Measurements from ENCODE around the gene ST7L. TPM values are rescaled to one million over a fixed set of nuclear protein-coding genes. Genes with fewer than 3 reads are reported as not detected.
A peak's percentile ranks its signal among the peaks of the same experiment; 100 is the strongest.

ST7L gene
- total and polyA plus RNA-seq, 9 of the 15 experiments (the other 6 are each of a cell fraction or from before 2014, with no cell fraction given), result 9.0 to 32.5 (median 26.6) TPM

DNA sequence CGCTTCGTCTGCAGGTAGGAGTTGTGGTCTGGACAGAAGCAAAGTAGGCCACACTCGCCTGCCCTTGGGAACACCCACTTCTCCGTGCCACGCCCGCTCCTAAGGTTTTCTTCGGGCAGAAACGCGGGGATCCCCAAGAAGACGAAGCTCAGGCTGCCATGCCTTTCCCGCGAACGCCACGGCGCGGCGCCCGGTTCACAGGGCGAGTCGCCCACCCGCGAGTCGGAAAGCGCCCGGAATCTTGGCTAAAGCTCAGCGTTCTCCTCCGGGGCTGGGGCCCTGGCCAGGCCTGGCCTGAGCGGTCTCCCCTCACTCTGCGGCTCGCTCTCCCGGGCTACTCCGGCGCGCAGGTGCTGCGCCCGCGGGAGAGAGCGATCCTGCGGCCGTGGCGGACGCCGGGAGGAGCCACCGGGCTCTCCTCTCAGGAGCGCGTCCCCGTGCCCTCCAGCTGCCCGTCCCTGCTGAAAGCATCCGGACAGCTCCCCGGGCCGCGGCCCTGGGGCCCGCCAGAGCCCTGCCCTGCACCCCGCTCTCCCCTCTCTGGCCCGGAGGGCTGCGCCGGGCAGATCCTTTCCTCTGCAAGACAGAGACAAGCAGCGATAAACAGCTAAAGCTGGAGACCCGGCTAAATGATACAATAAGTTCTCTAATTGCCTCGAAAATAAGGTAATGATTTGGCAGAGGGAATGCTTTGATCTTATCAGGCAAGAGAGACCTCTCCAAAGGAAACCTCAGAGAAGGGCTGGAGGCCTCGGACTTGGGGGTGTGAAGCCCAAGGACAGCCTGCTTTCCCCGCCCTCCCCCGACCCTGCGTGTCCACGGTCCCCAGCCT is 116.9 kb downstream of the ST7L start (continued):
- TF ChIP-seq, protein P1, sequence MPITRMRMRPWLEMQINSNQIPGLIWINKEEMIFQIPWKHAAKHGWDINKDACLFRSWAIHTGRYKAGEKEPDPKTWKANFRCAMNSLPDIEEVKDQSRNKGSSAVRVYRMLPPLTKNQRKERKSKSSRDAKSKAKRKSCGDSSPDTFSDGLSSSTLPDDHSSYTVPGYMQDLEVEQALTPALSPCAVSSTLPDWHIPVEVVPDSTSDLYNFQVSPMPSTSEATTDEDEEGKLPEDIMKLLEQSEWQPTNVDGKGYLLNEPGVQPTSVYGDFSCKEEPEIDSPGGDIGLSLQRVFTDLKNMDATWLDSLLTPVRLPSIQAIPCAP (CRISPR knock-in tag; IDR thresholded peaks at IDR 0.05; ENCODE audit: borderline replicate concordance), result no peak
- TF ChIP-seq RBFOX2 (IDR thresholded peaks at IDR 0.05; ENCODE audit: low read depth, low read length) (0 out of 2 replicates have a peak, but pooled peaks have one; percentile 32), STAG1 (CRISPR knock-in tag; IDR thresholded peaks at IDR 0.05; ENCODE audit: borderline replicate concordance) (peak; percentile 69; the same call in 1 of the 2 replicates), RNF2 (IDR thresholded peaks at IDR 0.05) (0 out of 2 replicates have a peak, but pooled peaks have one; percentile 20), SRSF7 (optimal IDR thresholded peaks at IDR 0.05; ENCODE audit: low read depth, low read length) (peak; percentile 33), SAFB (IDR thresholded peaks at IDR 0.05; ENCODE audit: borderline replicate concordance, low read depth, low read length) (peak; percentile 75; the same call in 1 of the 2 replicates), EGR1 (conservative IDR thresholded peaks at IDR 0.05) (no peak), EHMT2 (IDR thresholded peaks at IDR 0.05) (no peak), CCAR2 (IDR thresholded peaks at IDR 0.05; ENCODE audit: low read depth, low read length) (no peak), L3MBTL2 (IDR thresholded peaks at IDR 0.05) (0 out of 2 replicates have a peak, but pooled peaks have one; percentile 34), ZNF551 (CRISPR knock-in tag; IDR thresholded peaks at IDR 0.05) (no peak), CHD1 (IDR thresholded peaks at IDR 0.05; ENCODE audit: low read length) (no peak), HMGN3 (IDR thresholded peaks at IDR 0.05; ENCODE audit: borderline replicate concordance, extremely low read depth, insufficient read length, low read depth, low read length) (peak; percentile 35), NUFIP1 (IDR thresholded peaks at IDR 0.05; ENCODE audit: partially characterized antibody) (no peak)
- TF ChIP-seq, protein P2, sequence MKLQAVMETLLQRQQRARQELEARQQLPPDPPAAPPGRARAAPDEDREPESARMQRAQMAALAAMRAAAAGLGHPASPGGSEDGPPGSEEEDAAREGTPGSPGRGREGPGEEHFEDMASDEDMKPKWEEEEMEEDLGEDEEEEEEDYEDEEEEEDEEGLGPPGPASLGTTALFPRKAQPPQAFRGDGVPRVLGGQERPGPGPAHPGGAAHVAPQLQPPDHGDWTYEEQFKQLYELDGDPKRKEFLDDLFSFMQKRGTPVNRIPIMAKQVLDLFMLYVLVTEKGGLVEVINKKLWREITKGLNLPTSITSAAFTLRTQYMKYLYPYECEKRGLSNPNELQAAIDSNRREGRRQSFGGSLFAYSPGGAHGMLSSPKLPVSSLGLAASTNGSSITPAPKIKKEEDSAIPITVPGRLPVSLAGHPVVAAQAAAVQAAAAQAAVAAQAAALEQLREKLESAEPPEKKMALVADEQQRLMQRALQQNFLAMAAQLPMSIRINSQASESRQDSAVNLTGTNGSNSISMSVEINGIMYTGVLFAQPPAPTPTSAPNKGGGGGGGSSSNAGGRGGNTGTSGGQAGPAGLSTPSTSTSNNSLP (IDR thresholded peaks at IDR 0.05; ENCODE audit: borderline replicate concordance, low read depth, low read length), result no peak
- TF ChIP-seq, protein P3, sequence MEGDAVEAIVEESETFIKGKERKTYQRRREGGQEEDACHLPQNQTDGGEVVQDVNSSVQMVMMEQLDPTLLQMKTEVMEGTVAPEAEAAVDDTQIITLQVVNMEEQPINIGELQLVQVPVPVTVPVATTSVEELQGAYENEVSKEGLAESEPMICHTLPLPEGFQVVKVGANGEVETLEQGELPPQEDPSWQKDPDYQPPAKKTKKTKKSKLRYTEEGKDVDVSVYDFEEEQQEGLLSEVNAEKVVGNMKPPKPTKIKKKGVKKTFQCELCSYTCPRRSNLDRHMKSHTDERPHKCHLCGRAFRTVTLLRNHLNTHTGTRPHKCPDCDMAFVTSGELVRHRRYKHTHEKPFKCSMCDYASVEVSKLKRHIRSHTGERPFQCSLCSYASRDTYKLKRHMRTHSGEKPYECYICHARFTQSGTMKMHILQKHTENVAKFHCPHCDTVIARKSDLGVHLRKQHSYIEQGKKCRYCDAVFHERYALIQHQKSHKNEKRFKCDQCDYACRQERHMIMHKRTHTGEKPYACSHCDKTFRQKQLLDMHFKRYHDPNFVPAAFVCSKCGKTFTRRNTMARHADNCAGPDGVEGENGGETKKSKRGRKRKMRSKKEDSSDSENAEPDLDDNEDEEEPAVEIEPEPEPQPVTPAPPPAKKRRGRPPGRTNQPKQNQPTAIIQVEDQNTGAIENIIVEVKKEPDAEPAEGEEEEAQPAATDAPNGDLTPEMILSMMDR (IDR thresholded peaks at IDR 0.05 in 2 of 3, conservative IDR thresholded peaks at IDR 0.05 in 1 of 3; ENCODE audit: insufficient read depth in 2 of 3, low read depth in 1 of 3, low read length in 3 of 3), result peak; percentile 68 to 76 (median 76)
- TF ChIP-seq, protein P4, sequence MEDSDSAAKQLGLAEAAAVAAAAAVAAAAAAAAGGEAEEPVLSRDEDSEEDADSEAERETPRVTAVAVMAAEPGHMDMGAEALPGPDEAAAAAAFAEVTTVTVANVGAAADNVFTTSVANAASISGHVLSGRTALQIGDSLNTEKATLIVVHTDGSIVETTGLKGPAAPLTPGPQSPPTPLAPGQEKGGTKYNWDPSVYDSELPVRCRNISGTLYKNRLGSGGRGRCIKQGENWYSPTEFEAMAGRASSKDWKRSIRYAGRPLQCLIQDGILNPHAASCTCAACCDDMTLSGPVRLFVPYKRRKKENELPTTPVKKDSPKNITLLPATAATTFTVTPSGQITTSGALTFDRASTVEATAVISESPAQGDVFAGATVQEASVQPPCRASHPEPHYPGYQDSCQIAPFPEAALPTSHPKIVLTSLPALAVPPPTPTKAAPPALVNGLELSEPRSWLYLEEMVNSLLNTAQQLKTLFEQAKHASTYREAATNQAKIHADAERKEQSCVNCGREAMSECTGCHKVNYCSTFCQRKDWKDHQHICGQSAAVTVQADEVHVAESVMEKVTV (CRISPR knock-in tag; IDR thresholded peaks at IDR 0.05), result peak; percentile 10; the same call in 1 of the 2 replicates

Measured in K562 (cell line).